Fibroblast of pulmonary artery (primary cell): ENCODE data around the gene FAM53B.

Experiments
- DNase-seq: peaks from one replicate; pipeline ENCODE4 v3.0.0-alpha.2; 2010; ENCODE audit warnings: low read depth
- H3K4me3 ChIP-seq: replicated peaks from 2 replicates; pipeline ENCODE4 v1.5.1; 2011; ENCODE audit warnings: low read depth, mild to moderate bottlenecking, control low read depth, low read length, moderate library complexity
- TF ChIP-seq, protein P1 (sequence below): IDR thresholded peaks from 2 replicates; pipeline ENCODE4 v1.5.1; 2011; ENCODE audit warnings: mild to moderate bottlenecking, control low read depth, low read length, inconsistent platforms; ENCODE audit errors: missing control alignments

The FAM53B gene

DNA sequence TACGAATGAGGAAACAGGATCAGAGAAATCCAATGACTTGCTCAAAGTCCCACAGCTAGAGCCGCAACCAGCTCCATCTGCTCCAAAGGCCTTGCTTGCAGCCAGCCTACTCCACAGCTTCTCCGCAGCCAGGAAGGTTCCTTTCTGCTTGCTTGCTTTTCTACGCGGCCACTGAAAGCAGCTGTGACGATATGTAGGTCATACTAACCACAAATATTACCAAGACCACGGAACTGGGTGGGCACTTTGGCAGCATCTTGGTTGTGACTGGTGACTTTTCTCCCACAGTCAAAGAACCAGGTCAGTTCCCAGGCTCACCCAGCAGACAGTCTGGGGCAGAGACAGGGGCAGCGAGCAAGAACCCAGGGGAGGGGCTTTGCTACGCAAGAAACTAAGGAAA lies 86.4 kb downstream of the FAM53B start:
- no peak for DNase-seq
- H3K4me3 ChIP-seq = no peak overlapping the region
- TF ChIP-seq, protein P1, sequence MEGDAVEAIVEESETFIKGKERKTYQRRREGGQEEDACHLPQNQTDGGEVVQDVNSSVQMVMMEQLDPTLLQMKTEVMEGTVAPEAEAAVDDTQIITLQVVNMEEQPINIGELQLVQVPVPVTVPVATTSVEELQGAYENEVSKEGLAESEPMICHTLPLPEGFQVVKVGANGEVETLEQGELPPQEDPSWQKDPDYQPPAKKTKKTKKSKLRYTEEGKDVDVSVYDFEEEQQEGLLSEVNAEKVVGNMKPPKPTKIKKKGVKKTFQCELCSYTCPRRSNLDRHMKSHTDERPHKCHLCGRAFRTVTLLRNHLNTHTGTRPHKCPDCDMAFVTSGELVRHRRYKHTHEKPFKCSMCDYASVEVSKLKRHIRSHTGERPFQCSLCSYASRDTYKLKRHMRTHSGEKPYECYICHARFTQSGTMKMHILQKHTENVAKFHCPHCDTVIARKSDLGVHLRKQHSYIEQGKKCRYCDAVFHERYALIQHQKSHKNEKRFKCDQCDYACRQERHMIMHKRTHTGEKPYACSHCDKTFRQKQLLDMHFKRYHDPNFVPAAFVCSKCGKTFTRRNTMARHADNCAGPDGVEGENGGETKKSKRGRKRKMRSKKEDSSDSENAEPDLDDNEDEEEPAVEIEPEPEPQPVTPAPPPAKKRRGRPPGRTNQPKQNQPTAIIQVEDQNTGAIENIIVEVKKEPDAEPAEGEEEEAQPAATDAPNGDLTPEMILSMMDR = no peak

GRCh38 chr10:124656541-124656940 lies 87.6 kb downstream of the FAM53B start:
- no peak overlapping the region for H3K4me3 ChIP-seq
- TF ChIP-seq, protein P1 = no peak
- no peak for DNase-seq

- TF ChIP-seq, protein P1 = no peak
- H3K4me3 ChIP-seq = no peak overlapping the region
- no peak for DNase-seq
Measured at GRCh38 chr10:124656113-124656490, 88.1 kb downstream of the FAM53B start.

DNA sequence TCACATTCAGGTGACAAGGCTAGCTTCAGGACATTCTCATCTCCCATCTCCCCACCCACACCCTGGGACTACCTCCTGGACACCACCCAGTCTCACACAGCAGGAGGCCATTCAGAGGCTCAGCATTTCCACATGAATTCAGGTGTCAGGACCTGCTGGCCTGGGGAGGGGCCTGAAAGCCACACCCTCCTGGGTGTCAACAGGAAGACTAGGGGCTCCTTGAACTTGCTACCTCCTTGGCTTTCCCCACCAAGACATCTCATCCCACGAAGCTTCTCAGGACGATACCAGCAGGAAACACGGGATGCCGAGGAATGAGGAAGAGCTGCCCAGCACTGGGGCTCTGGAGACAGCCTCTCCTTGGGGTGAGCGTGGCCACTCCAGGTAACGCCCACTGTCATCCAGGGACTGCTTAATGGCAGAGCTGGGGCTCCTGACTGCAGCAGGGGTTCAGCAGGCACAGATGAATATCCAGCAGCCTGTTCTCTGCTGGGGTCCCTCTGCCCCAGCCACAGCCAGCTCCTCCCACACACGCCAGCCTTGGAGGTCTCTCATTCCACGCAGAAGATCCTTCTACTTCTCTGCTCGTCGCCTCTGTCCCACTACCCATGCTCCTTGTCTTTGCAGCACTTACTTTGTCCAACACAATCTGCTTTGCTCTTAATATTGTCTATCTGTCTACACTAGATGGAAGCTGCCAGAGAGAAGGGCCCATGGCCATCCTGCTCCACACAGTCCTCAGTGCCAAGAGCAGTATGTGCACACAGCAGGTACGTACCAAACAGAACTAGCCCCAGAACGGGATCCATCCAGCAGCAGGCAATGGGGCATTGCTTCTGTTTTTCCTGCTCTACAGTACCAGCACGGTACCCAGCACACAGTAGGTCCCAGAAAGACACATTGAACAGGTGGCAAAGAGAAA lies 88.7 kb downstream of the FAM53B start:
- no peak for DNase-seq
- TF ChIP-seq, protein P1 = no peak
- no peak overlapping the region for H3K4me3 ChIP-seq

DNA sequence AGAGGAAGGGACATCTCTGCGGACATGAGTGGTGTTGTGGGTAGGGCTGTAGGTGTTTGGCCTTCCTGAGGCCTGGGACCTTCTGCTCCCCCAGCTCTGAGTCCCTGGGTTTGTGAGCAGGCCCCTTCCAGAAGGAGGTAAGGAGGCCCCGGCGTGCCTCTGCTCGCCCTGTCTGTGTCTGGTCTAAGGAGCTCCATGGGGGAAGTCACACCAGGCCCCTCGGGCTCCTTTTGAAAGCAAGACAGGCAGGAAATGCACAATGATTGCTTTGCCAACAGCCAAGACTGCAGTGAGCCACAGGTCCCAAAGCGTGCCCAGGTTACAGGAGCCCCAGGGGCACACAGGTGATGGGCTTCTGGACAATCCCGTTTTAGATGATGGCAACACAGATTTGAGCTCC lies 89.5 kb downstream of the FAM53B start:
- no peak overlapping the region for H3K4me3 ChIP-seq
- TF ChIP-seq, protein P1 = no peak
- DNase-seq = no peak

DNA sequence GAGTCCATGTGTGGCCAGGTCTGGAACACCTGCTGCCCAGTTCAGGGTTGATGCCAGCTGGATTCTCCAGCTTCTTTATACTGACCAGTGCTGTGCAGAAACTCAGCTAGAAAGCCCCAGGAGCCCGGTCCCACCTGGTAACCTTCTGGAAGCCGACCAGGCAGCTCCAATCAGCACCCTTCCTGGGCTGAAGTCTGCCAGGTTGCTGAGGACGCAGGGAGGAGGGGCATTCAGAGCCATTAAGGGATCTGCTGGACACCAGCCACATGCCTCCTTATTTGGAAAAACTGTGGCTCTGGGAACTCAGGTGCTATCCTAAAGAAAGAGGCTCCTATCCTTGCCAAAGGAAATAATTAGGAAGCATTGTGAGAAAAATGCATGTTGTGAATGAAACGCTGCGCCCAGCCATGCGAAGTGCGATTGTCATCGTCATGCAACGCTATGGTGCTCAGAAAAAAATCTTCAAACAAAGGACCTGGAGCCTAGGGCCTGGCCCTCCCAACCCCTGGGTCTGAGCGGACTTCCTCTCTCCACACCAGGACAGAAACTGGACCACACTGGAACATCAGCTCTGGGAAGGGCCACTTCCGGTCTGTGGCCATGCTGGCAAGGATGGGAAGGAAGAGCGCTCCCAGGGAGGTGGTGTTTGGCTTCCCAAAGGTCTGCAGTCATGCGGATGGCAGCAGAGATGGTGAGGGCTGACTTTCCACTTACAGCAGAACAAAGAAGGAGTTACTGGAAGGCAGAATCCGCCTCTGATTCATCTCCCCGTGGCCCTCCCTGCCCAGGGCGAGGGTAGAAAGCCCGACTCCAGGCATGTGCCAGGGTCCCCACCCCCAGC lies 90.1 kb downstream of the FAM53B start:
- no peak overlapping the region for H3K4me3 ChIP-seq
- DNase-seq = no peak
- TF ChIP-seq, protein P1 = no peak
